ENCODE data around the gene GDI1.

The GDI1 gene

DNA sequence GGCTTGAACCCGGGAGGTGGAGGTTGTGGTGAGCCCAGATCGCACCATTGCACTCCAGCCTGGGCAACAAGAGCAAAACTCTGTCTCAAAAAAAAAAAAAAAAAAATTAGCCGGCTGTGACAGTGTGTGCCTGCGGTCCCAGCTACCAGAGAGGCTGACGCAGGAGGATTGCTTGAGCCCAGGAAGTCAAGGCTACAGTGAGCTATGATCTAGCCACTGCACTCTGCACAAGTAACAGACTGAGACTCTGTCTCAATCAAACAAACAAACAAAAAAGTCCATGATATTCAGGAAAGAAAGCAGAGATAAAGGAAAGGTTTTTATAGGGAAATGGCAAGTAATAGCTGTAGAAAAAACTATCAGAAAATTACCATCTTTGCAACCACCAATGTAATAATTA, 44.2 kb downstream of the GDI1 start:
- TF ChIP-seq, protein P1, sequence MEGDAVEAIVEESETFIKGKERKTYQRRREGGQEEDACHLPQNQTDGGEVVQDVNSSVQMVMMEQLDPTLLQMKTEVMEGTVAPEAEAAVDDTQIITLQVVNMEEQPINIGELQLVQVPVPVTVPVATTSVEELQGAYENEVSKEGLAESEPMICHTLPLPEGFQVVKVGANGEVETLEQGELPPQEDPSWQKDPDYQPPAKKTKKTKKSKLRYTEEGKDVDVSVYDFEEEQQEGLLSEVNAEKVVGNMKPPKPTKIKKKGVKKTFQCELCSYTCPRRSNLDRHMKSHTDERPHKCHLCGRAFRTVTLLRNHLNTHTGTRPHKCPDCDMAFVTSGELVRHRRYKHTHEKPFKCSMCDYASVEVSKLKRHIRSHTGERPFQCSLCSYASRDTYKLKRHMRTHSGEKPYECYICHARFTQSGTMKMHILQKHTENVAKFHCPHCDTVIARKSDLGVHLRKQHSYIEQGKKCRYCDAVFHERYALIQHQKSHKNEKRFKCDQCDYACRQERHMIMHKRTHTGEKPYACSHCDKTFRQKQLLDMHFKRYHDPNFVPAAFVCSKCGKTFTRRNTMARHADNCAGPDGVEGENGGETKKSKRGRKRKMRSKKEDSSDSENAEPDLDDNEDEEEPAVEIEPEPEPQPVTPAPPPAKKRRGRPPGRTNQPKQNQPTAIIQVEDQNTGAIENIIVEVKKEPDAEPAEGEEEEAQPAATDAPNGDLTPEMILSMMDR (IDR thresholded peaks at IDR 0.05; ENCODE audit: extremely low read depth, missing control alignments) = no peak
- no peak for DNase-seq (ENCODE audit: low spot score)

GRCh38 chrX:154481911-154482601, 45.1 kb downstream of the GDI1 start:
- TF ChIP-seq, protein P1 (IDR thresholded peaks at IDR 0.05; ENCODE audit: extremely low read depth, missing control alignments) = no peak
- no peak for DNase-seq (ENCODE audit: low spot score)

DNA sequence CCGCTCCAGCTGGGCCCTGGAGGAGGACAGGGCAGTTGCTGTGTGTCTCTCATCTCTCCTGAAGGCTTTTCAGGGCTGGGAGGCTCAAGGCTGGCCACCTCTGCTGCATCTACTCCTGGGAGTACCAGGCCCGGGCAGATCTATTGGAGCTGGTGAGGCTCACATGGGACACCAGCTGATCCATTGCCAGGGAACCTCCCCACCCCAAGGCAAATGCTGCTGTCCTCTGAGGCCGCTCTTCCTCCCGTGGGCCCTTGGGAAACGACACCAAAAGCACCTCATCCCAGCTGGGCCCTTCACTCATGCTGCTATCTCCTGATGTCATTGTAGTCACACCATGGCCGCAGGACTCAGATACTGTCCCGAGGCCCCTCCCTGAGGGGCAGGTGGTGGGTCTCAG, 45.8 kb downstream of the GDI1 start:
- DNase-seq (ENCODE audit: low spot score) = no peak
- TF ChIP-seq, protein P1 (IDR thresholded peaks at IDR 0.05; ENCODE audit: extremely low read depth, missing control alignments) = no peak

DNA sequence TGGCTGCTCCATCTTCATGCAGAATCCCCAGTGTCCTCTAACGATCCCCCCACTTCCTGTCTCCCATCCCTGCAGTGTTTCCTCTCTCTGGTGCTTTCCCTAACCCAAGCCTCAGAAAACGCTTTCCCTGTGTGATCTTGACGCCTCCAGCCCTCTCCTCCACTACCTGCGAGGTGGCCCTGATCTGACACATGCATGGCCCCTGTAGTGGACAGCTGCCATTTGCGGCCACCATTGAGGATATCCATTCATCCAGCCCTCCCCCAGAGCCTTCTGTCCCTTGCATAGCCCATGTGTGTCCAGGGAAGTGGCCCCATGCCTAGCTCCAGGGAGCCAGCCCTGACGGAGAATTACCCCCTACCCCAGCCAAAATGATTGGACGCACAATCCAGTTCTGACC, 46.4 kb downstream of the GDI1 start:
- no peak for DNase-seq (ENCODE audit: low spot score)
- TF ChIP-seq, protein P1 (IDR thresholded peaks at IDR 0.05; ENCODE audit: extremely low read depth, missing control alignments) = no peak

- no peak for DNase-seq (ENCODE audit: low spot score)
- TF ChIP-seq, protein P1 (IDR thresholded peaks at IDR 0.05; ENCODE audit: extremely low read depth, missing control alignments) = no peak
Observed at GRCh38 chrX:154484255-154485149, 47.5 kb downstream of the GDI1 start.

GRCh38 chrX:154485150-154486051, 48.4 kb downstream of the GDI1 start:
- no peak for DNase-seq (ENCODE audit: low spot score)
- TF ChIP-seq, protein P1 (IDR thresholded peaks at IDR 0.05; ENCODE audit: extremely low read depth, missing control alignments) = no peak
